ENCODE results near the gene EMID1. TPM values are rescaled to one million over a fixed set of nuclear protein-coding genes. Genes with fewer than 3 reads are reported as not detected.

The EMID1 gene
- total RNA-seq, 1 experiment from 2014 or later: 6.1 TPM

DNA sequence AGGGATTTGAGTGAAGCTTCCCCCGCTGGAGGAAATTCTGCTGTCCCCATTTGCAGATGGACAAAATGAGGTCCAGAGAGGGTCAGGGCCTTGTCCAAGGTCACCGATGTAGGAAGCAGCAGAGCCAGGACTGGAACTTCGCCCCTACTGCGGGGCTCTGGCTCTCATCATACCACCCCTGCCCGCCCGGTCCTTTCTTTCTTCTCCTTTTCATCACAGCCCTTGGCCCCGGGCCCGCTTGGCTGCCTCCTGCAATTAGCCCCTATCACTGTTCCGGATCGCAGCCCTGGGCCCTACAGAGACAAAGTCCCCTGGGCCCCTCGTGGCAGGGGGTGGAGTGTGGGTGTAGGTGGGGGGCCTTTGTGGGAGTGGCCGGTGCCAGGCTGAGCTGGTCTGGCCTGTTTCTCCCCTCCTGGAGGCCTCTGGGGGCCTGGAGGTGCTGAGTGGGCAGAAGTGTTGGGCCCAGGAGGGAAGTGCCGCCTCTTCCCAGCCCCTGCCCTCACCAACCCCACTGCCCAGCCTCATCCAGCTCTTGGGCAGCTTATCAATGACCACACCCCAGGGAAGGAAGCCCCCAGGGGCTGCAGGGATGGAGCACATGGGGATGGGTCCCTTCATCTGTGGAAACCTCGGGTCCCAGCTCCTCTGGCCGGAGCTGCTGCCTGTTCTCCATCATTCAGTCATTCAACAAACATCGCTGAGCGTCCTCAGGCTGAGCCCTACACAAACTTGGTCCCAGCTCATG, 3.4 kb downstream of the EMID1 start:
- H3K36me3 Mint-ChIP-seq: no peaks in the 10 kb centered on the region
- TF ChIP-seq NR2C2 (CRISPR knock-in tag; IDR thresholded peaks at IDR 0.05) (no peak), ATF1 (CRISPR knock-in tag; IDR thresholded peaks at IDR 0.05) (no peak), ZNF232 (CRISPR knock-in tag; IDR thresholded peaks at IDR 0.05) (no peak), ESRRA (CRISPR knock-in tag; IDR thresholded peaks at IDR 0.05; ENCODE audit: borderline replicate concordance) (no peak), CBFB (CRISPR knock-in tag; IDR thresholded peaks at IDR 0.05; ENCODE audit: low read depth) (no peak), ELF4 (CRISPR knock-in tag; IDR thresholded peaks at IDR 0.05; ENCODE audit: low read depth) (no peak), IRF2 (CRISPR knock-in tag; IDR thresholded peaks at IDR 0.05; ENCODE audit: borderline replicate concordance, low read depth) (no peak)
- TF ChIP-seq, protein P1, sequence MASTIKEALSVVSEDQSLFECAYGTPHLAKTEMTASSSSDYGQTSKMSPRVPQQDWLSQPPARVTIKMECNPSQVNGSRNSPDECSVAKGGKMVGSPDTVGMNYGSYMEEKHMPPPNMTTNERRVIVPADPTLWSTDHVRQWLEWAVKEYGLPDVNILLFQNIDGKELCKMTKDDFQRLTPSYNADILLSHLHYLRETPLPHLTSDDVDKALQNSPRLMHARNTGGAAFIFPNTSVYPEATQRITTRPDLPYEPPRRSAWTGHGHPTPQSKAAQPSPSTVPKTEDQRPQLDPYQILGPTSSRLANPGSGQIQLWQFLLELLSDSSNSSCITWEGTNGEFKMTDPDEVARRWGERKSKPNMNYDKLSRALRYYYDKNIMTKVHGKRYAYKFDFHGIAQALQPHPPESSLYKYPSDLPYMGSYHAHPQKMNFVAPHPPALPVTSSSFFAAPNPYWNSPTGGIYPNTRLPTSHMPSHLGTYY (CRISPR knock-in tag; IDR thresholded peaks at IDR 0.05): no peak
- TF ChIP-seq, protein P2, sequence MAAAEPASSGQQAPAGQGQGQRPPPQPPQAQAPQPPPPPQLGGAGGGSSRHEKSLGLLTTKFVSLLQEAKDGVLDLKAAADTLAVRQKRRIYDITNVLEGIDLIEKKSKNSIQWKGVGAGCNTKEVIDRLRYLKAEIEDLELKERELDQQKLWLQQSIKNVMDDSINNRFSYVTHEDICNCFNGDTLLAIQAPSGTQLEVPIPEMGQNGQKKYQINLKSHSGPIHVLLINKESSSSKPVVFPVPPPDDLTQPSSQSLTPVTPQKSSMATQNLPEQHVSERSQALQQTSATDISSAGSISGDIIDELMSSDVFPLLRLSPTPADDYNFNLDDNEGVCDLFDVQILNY (CRISPR knock-in tag; IDR thresholded peaks at IDR 0.05): no peak
- CTCF ChIA-PET: interaction anchor here (1.0 to 9.4 kb wide), 5 partner anchors 15 to 58 kb away, joined by 3 to 171 read pairs (median 5); no protein-coding TSS in a partner anchor
- POLR2A ChIA-PET: no interaction called here
- peaks cover 16% of the 10 kb centered on the region for H3K4me1 Mint-ChIP-seq
- peaks cover 9% of the 10 kb centered on the region for H3K27me3 Mint-ChIP-seq (ENCODE audit: low read depth)
- no peak overlapping the region for H3K4me3 Mint-ChIP-seq
- DNase-seq (ENCODE audit: low spot score): no peak
- no peak for ATAC-seq
- H3K9me3 Mint-ChIP-seq: no peaks in the 10 kb centered on the region
- no peak overlapping the region for H3K27ac Mint-ChIP-seq

DNA sequence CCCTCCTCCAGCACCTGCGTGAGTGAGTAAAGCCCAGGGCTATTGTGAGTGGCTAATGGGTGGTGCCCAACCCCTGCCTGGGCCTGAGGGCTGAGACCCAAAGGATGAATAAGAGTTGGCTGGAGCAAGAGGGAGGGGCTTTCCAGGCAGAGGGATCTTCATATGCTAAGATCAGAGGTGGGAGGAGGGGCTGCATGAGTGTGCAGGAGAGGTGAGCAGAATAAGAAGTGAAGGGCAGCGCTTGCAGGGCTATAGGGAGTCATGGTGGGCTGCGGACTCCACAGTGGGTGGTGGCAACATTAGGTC, 3.9 kb downstream of the EMID1 start:
- CTCF ChIA-PET: interaction anchor here (1.0 to 9.4 kb wide), 4 partner anchors 19 to 57 kb away, joined by 3 to 171 read pairs (median 6); no protein-coding TSS in a partner anchor
- Mint-ChIP-seq H3K4me3 (no peak overlapping the region), H3K27me3 (ENCODE audit: low read depth) (peaks cover 8% of the 10 kb centered on the region), H3K9me3 (no peaks in the 10 kb centered on the region), H3K27ac (no peak overlapping the region), H3K36me3 (no peaks in the 10 kb centered on the region), H3K4me1 (peaks cover 16% of the 10 kb centered on the region)
- ATAC-seq (peak; percentile 27), DNase-seq (ENCODE audit: low spot score) (no peak)
- POLR2A ChIA-PET: no interaction called here
- TF ChIP-seq ZNF232 (CRISPR knock-in tag; IDR thresholded peaks at IDR 0.05) (no peak), ZNF263 (CRISPR knock-in tag; IDR thresholded peaks at IDR 0.05; ENCODE audit: low read depth) (no peak), ZNF219 (CRISPR knock-in tag; IDR thresholded peaks at IDR 0.05; ENCODE audit: borderline replicate concordance) (no peak), TEAD4 (CRISPR knock-in tag; IDR thresholded peaks at IDR 0.05) (no peak), ZNF121 (CRISPR knock-in tag; IDR thresholded peaks at IDR 0.05) (no peak), NR3C1 (CRISPR knock-in tag; conservative IDR thresholded peaks at IDR 0.05; ENCODE audit: low read depth) (no peak), EMX1 (CRISPR knock-in tag; IDR thresholded peaks at IDR 0.05) (no peak), SP1 (CRISPR knock-in tag; conservative IDR thresholded peaks at IDR 0.05) (no peak), TCF7 (CRISPR knock-in tag; IDR thresholded peaks at IDR 0.05; ENCODE audit: low read depth) (no peak), OVOL2 (CRISPR knock-in tag; IDR thresholded peaks at IDR 0.05; ENCODE audit: borderline replicate concordance) (no peak)
- TF ChIP-seq, protein P3, sequence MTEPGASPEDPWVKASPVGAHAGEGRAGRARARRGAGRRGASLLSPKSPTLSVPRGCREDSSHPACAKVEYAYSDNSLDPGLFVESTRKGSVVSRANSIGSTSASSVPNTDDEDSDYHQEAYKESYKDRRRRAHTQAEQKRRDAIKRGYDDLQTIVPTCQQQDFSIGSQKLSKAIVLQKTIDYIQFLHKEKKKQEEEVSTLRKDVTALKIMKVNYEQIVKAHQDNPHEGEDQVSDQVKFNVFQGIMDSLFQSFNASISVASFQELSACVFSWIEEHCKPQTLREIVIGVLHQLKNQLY (CRISPR knock-in tag; IDR thresholded peaks at IDR 0.05): no peak
- TF ChIP-seq, protein P4, sequence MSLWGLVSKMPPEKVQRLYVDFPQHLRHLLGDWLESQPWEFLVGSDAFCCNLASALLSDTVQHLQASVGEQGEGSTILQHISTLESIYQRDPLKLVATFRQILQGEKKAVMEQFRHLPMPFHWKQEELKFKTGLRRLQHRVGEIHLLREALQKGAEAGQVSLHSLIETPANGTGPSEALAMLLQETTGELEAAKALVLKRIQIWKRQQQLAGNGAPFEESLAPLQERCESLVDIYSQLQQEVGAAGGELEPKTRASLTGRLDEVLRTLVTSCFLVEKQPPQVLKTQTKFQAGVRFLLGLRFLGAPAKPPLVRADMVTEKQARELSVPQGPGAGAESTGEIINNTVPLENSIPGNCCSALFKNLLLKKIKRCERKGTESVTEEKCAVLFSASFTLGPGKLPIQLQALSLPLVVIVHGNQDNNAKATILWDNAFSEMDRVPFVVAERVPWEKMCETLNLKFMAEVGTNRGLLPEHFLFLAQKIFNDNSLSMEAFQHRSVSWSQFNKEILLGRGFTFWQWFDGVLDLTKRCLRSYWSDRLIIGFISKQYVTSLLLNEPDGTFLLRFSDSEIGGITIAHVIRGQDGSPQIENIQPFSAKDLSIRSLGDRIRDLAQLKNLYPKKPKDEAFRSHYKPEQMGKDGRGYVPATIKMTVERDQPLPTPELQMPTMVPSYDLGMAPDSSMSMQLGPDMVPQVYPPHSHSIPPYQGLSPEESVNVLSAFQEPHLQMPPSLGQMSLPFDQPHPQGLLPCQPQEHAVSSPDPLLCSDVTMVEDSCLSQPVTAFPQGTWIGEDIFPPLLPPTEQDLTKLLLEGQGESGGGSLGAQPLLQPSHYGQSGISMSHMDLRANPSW (CRISPR knock-in tag; conservative IDR thresholded peaks at IDR 0.05; ENCODE audit: low read depth): no peak

Data from WTC11 (cell line).